NCI-H345 (cell line): ENCODE results near the gene EFCAB10.
"Not testable (repeated sequence)": the region's sequence is repeated elsewhere in the genome, so short reads cannot be mapped to it uniquely, and the experiment has no call there.

Experiments
- DNase-seq: peaks from one replicate; lab custom pipeline; 2025; lab: John Stamatoyannopoulos, UW

EFCAB10 gene

DNA sequence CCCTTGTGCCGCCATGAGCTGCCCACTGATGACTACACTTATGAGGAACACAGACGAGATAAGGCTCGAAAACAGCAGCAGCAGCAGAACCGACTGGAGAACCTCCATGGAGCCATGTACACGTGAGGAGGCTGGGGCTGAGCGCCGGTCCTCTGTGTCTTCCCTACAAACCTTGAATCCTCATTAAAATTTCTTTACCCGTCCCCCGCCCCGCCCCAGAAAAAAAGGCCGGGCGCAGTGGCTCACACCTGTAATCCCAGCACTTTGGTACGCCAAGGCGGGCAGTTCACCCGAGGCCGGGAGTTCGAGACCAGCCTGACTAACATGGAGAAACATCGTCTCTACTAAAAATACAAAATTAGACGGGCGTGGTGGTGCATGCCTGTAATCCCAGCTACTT, 50.7 kb downstream of the EFCAB10 start:
- DNase-seq, result no peak

DNA sequence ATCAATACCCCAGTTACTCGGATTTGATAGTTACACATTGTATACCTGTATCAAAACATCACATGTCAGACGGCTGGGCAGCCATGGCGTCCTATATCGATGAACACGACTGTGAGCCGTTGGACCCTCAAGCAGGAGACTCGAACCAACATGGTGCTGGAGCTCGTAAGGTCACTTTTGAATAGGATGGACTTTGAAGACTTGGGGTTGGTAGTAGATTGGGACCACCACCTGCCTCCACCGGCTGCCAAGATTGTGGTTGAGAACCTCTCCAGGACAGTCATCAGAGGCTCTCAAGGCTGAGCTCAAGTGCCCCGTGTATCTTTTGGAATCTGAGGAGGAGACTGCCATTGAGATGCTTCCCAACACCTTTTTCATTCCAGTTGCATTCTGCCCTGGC, 51.2 kb downstream of the EFCAB10 start:
- no peak for DNase-seq

DNA sequence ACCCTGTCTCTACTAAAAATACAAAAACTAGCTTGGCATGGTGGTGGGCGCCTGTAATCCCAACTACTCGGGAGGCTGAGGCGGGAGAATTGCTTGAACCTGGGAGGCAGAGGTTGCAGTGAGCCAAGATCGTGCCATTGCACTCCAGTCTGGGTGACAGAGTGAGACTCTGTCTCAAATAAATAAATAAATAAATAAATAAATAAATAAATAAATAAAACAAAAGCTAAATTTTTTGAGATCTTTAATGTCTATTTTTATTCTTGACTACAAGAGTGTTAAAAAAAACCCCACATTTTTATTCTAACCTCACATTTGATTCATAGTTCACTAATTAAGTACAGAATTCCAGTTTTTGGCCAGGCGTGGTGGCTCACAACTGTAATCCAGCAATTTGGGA, 53.6 kb downstream of the EFCAB10 start:
- DNase-seq, result not testable (repeated sequence)

GRCh38 chr7:105524840-105525239, 56.5 kb downstream of the EFCAB10 start:
- DNase-seq, result no peak

GRCh38 chr7:105524423-105524822, 56.9 kb downstream of the EFCAB10 start:
- not testable (repeated sequence) for DNase-seq

- peak; percentile 90 for DNase-seq
These were observed 59.4 kb downstream of the EFCAB10 start, which contains the start of gene PUS7 for GRCh38 chr7:105521717-105522463. TSS of gene PUS7 (minus strand) at chr7:105522271. CDS start at chr7:105508512, 13,759 bp downstream.

GRCh38 chr7:105521027-105521716, 60.1 kb downstream of the EFCAB10 start:
- DNase-seq, result peak; percentile 69

DNA sequence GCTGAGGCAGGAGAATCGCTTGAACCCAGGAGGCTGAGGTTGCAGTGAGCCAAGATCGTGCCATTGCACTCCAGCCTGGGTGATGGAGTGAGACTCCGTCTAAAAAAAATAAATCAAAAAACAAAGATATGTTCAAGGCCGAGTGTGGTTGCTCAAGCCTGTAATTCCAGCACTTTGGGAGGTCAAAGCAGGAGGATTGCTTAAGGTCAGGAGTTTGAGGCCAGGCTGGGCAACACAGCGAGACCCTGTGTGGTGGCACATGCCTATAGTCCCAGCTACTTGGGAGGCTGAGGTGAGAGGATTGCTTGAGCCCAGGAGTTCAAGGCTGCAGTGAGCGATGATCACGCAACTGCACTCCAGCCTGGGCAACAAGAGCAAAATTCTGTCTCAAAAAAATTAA, 60.7 kb downstream of the EFCAB10 start:
- not testable (repeated sequence) for DNase-seq

- no peak for DNase-seq
These were observed 61.9 kb downstream of the EFCAB10 start for GRCh38 chr7:105519353-105519752.

- DNase-seq, result not testable (repeated sequence)
These were observed 65.7 kb downstream of the EFCAB10 start for GRCh38 chr7:105515610-105516009.
